ENCODE data around the gene SYNCRIP.
A peak's percentile ranks its signal among the peaks of the same experiment; 100 is the strongest.
"Not testable (repeated sequence)": the region's sequence is repeated elsewhere in the genome, so short reads cannot be mapped to it uniquely, and the experiment has no call there.

SYNCRIP gene

DNA sequence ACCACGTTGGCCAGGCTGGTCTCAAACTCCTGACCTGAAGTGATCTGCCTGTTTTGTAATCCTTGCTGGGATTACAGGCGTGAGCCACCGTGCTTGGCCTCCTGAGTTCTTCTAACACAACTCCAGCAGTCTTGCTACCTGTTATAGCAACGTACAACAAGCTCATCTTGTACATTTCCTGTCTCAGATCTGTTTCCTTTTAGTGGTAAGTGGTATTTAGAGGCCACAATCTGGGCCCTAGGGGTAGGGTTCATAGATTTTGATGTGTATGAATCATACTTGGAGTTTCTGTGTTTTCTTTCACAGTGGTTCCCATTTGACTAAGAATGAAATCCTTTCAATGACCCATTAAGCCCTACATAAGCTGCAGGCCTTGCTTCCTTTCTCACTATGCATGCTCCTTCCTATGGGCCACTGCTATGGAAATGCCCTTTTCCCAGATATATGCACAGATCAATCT, 27.1 kb upstream of the SYNCRIP start:
- no peak for DNase-seq (ENCODE audit: low spot score)

GRCh38 chr6:85662251-85662650, 19.6 kb upstream of the SYNCRIP start:
- no peak for DNase-seq (ENCODE audit: low spot score)

DNA sequence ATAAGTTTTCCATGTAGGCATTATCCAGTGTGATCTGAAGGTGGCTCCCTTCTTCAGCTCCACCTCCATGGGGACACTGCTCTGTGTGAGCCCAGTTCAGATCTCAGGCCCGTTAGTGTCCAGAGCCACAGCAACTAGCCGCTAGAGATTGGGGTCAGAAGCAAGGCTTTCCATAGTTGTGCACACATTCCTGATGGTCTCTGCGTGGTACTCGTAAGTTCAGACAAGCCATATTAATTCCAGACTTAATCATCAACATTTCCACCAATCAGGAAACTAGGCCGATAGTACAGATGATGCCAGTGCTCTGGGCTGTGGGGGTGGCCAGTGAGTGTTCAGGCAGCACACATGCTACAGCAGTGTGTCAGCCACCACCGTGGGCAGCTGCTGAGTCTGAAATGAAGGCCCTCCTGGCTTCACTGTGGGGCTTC, 17.5 kb upstream of the SYNCRIP start:
- DNase-seq (ENCODE audit: low spot score), result no peak

- DNase-seq (ENCODE audit: low spot score), result no peak
Measured at GRCh38 chr6:85650606-85651005, 7.9 kb upstream of the SYNCRIP start.

GRCh38 chr6:85644279-85644762, 1.6 kb upstream of the SYNCRIP start:
- DNase-seq (ENCODE audit: low spot score), result no peak

DNA sequence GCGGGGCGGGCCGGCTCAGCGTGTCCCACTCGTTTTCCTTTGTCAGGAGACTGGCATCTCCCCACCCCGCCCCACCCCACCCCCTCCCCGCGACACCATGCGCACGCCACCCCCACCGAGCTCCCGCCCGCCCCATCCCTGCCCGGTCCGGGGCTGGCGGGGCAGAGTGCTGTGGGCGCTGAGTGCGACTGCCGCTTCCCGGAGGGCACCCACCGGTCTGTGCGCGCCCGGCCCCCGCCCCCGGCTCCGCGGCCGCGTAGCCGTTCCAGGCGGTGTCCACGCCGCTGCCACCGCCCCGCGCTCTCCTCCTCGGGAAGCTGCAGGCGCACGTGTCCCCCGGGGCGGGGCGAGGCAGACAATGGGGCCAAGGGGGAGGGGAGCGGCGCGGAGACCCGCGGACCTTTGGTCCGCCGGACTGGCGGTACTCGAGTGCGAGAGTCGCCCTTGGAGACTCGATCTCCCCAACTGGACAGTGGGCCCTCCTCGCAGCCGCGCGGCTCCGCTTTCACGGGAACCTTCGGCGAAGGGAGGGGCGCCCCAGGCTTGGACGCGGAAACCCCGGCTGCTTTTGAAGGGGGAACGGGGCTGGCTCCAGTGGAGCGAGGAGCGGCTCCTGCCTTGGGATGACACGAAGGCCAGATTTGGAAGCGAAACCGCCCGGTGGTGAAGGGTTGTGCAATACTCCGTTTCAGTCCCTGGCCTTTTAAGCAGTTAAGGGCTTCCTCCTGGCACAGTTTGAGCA, 1.0 kb upstream of the SYNCRIP start:
- DNase-seq (ENCODE audit: low spot score), result peak; percentile 75

DNA sequence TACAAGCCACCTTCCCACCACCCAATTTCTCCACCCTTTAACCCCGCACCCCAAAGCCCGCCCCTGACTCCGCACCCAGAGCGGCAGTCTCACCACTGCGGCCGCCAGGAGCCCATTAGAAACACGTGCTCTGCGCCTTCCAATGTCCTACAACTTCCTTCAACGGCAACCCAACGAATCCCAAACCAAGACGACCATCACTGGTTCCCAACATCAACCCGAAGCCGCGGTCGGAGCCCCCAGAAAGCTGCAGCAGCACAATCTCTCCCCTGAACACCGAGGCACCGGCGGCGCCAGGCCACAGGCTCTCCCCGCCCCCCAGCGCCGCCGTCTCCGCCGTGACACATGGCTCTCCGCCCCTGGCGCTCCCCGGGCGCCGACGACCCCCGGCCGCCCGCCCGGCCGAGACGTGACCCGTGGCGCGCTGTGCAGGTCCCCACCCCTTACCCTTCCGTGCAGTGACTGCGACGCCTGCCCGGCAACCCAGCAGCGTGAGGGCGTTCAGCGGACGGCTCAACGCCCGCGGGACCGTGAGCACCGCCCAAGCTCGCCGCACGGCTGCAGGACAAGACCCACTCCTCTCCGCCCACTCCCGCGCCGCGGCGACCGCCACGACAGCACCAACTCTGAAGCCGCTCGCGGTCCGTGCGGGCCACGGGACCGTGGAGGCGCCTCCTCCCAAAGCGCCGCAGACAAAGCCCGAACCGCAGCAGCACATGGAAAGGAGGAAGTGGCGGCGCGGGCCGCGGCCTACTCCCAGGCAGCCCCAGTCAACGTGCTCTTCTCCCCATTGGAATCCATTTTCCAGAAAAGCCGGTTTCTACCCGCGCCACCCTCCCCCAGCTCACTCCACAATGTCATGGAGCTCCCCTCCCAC, 551 bp downstream of the SYNCRIP start:
- DNase-seq (ENCODE audit: low spot score), result peak; percentile 56

GRCh38 chr6:85641522-85641896, 1.2 kb downstream of the SYNCRIP start:
- DNase-seq (ENCODE audit: low spot score), result no peak

DNA sequence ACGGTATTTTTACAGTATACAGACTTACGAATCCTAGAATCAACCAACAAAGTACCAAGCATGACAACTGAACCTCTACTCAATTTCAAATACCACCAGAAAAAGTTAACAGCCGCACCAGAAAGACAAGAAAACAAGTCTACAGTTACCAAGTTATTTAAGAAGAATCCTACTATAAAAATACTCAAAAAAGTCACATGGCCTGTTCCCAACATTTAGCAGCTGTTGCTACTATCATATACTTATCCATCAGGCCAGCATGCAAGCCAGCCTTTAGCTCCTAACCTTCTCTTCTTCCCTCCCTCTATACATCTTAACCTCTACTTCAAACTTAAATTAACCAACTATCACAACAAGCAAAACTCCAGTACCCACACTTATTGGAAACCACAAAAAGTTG, 1.9 kb downstream of the SYNCRIP start:
- no peak for DNase-seq (ENCODE audit: low spot score)

- DNase-seq (ENCODE audit: low spot score), result no peak
Measured at GRCh38 chr6:85637579-85637978, 5.1 kb downstream of the SYNCRIP start.

GRCh38 chr6:85632164-85632942, 10.3 kb downstream of the SYNCRIP start:
- no peak for DNase-seq (ENCODE audit: low spot score)

GRCh38 chr6:85631117-85631516, 11.6 kb downstream of the SYNCRIP start:
- DNase-seq (ENCODE audit: low spot score), result not testable (repeated sequence)

- no peak for DNase-seq (ENCODE audit: low spot score)
Measured at GRCh38 chr6:85628353-85628752, 14.3 kb downstream of the SYNCRIP start.

GRCh38 chr6:85620308-85620707, 22.4 kb downstream of the SYNCRIP start:
- DNase-seq (ENCODE audit: low spot score), result no peak

DNA sequence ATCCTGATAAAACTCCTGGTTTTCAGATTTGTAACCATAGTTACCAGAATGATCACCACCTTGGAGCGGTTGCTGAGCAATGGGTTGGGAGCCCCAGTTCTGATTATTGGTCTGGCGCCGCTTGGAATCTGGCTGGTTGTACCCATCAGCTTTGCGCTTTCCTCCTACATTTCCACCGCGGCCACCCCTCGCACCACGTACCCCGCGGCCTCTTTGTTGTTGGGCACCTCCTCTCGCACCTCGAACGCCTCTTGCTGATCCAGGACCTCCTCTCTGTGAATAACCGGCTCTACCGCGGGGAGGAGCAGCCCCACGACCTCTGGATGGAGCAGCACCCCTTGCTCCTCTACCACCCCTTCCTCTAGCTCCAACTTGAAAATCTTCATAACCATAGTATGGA, 27.9 kb downstream of the SYNCRIP start:
- DNase-seq (ENCODE audit: low spot score), result no peak

- no peak for DNase-seq (ENCODE audit: low spot score)
Measured at GRCh38 chr6:85612690-85613474, 29.8 kb downstream of the SYNCRIP start.

GRCh38 chr6:85610182-85610895, 32.3 kb downstream of the SYNCRIP start:
- DNase-seq (ENCODE audit: low spot score), result no peak

GRCh38 chr6:85602100-85602499, 40.6 kb downstream of the SYNCRIP start:
- DNase-seq (ENCODE audit: low spot score), result no peak

DNA sequence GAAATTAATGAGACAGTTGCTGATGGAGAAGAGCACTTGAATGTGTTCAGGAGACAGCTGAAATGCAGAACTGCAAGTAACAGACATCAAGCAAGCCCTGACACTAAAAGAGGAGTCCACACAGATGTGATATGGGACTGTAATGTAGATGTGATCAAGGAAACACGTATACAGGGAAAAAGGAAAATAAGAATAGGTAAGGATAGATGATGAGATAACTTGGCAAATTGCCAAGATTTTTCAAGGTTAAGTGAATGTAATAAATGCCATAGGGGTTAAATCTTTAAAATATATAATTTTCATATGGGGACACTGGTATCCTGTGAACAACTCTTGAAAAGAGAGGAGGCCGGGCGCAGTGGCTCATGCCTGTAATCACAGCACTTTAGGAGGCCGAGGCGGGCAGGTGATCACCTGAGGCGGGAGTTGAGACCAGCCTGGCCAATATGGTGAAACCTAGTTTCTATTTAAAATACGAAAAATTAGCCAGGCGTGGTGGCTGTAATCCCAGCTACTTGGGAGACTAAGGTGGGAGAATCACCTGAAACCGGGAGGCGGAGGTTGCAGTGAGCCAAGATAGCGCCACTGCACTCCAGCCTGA, 41.9 kb downstream of the SYNCRIP start:
- DNase-seq (ENCODE audit: low spot score), result no peak

DNA sequence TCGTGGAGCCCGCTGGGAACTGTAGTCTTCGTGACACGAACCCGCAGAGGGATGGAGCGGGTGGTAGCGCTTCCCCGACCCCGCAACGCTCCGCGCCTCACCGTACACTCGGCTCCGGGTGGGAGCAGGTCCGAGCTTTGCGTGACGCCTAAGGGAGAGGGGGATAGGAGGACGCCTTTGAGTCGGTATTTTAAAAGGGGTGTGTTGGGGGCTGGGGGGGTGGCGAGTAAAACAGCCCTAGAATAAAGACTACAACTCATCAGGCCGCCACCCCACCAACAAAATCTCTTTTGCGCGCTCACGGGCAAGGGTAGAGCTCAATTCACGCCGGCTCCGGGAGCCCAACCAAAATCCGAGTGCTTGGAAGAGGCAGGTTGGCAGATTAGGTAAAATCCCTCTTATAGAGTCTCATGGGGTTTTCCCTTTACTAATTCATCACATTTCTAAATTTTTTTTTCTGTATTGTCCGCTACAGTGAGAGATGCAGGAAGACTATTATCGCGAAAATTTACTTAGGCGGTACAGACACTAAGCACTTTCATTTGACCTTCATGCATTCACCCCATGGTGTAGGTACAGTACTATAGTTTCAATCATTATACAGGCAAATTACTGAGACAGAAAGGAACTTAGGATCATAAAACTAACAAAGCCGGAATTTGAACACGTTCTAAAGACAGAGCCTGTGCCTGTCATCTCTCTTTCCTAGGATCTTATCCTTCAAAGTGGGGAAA, 48.3 kb downstream of the SYNCRIP start:
- peak; percentile 64 for DNase-seq (ENCODE audit: low spot score)

All from D341Med (cell line).